Chondrocyte (in vitro differentiated cells): ENCODE measurements around the gene MYBPH. TPM values are rescaled to one million over a fixed set of nuclear protein-coding genes. Genes with fewer than 3 reads are reported as not detected.
A peak's percentile ranks its signal among the peaks of the same experiment; 100 is the strongest.

Experiments used
- DNase-seq: peaks from one replicate; pipeline ENCODE4 v3.0.0; 2021; ENCODE audit warnings: mixed read lengths, low spot score
- H3K27ac Mint-ChIP-seq: one replicate; pipeline ENCODE4 v1.8.0; 2021; ENCODE audit warnings: mild to moderate bottlenecking, moderate library complexity, mixed read lengths; ENCODE audit not compliant: unreplicated experiment
- H3K27me3 Mint-ChIP-seq: 2 replicates; pipeline ENCODE4 v1.8.0; 2021; ENCODE audit warnings: low read depth, mixed read lengths
- H3K36me3 Mint-ChIP-seq: 2 replicates; pipeline ENCODE4 v1.8.0; 2021; ENCODE audit warnings: low read depth, mixed read lengths
- H3K4me1 Mint-ChIP-seq: 2 replicates; pipeline ENCODE4 v1.8.0; 2021; ENCODE audit warnings: low read depth, mild to moderate bottlenecking, mixed read lengths
- H3K4me3 Mint-ChIP-seq: one replicate; pipeline ENCODE4 v1.8.0; 2021; ENCODE audit warnings: mild to moderate bottlenecking, moderate library complexity, mixed read lengths; ENCODE audit not compliant: unreplicated experiment
- H3K9me3 Mint-ChIP-seq: 2 replicates; pipeline ENCODE4 v1.8.0; 2021; ENCODE audit warnings: low read depth, mixed read lengths
- CTCF ChIP-seq: fragments of 200-600 bp; sonication (generic); IDR thresholded peaks from 2 replicates; pipeline ENCODE4 v1.5.0; 2021; ENCODE audit warnings: antibody characterized with exemption, mild to moderate bottlenecking, moderate library complexity
- total RNA-seq: library from RNA; stranded (reverse); gene quantifications from 3 replicates; pipeline ENCODE4 v1.2.1, GENCODE V29; 2021

Gene MYBPH
- total RNA-seq, 1 donor from 2014 or later, result not detected

DNA sequence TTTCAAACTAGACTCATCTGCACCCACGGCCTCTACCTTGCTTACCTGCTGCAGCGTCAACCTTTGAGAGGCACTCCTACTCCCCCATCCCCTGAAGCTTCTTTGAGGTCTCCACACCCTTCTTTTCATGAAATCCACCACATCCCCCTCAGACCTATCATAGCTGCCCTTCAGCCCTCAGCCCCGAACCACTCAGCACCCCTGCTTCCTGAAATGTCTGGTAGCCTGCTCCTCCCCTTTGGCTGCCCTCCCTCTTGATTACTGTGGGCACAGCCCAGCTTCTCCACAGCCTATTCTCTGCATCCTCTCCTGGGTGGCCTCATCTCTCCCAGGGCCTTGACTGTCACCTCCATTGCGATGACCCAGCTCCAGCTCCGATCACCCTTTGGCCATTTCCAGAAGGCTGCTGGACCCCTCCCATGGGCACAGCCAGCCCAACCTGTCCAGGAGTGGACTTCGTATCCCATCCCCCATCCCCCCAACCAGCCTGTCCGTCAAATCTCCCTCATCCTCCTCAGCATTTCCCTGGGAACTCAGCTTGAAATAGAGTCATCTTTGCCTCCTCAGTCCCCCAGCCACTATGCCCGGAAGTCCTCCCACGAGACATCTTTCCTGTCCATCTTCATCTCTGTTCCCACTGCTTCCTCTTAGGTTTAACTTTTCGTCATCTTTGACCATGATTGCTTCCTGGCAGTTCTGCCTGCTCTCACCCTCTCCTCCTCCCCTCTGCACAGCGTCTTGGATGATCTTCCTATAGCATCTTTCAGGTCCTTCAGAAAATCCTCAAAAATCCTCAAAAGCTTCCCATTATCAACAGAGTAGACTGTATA is 54.2 kb downstream of the MYBPH start:
- TF ChIP-seq CTCF, result no peak
- peak; percentile 64 for DNase-seq
- H3K4me3 Mint-ChIP-seq, result no peak overlapping the region
- H3K27ac Mint-ChIP-seq, result no peak overlapping the region
- no peaks in the 10 kb centered on the region for H3K9me3 Mint-ChIP-seq
- peaks cover 10% of the 10 kb centered on the region for H3K4me1 Mint-ChIP-seq
- H3K36me3 Mint-ChIP-seq, result no peaks in the 10 kb centered on the region
- H3K27me3 Mint-ChIP-seq, result peaks cover 77% of the 10 kb centered on the region

- peaks cover 6% of the 10 kb centered on the region for H3K4me1 Mint-ChIP-seq
- peaks cover 86% of the 10 kb centered on the region for H3K27me3 Mint-ChIP-seq
- TF ChIP-seq CTCF, result no peak
- H3K9me3 Mint-ChIP-seq, result no peaks in the 10 kb centered on the region
- DNase-seq, result peak; percentile 68
- no peaks in the 10 kb centered on the region for H3K36me3 Mint-ChIP-seq
- H3K27ac Mint-ChIP-seq, result no peak overlapping the region
- H3K4me3 Mint-ChIP-seq, result no peak overlapping the region
Observed at GRCh38 chr1:203120325-203121153, 55.1 kb downstream of the MYBPH start.

Other genes starting within 250 kb of the MYBPH start
- 22.5 to 24.5 TPM (median 24.0 TPM) in 3 replicates for gene KLHL12, start 248.6 kb downstream of the MYBPH start, total RNA-seq
- 69.3 to 73.9 TPM (median 73.7 TPM) in 3 replicates for gene ADIPOR1, start 217.5 kb downstream of the MYBPH start, total RNA-seq
- 45.6 to 48.9 TPM (median 46.0 TPM) in 3 replicates for gene CYB5R1, start 208.6 kb downstream of the MYBPH start, total RNA-seq
- 51.4 to 59.1 TPM (median 55.5 TPM) in 3 replicates for gene TMEM183A, start 168.5 kb downstream of the MYBPH start, total RNA-seq
- gene PPFIA4, start 149.3 kb downstream of the MYBPH start, total RNA-seq, result 6.0 to 16.3 TPM (median 14.7 TPM) in 3 replicates
- not detected in 3 replicates for gene MYOG, start 89.8 kb downstream of the MYBPH start, total RNA-seq
- 0.24 to 2.1 TPM (median 1.7 TPM) in 3 replicates for gene ADORA1, start 48.1 kb downstream of the MYBPH start, total RNA-seq
- not detected in 3 replicates for gene CHI3L1, start 10.9 kb upstream of the MYBPH start, total RNA-seq
- gene CHIT1, start 53.8 kb upstream of the MYBPH start, total RNA-seq, result not detected in 3 replicates
- 33.2 to 41.3 TPM (median 39.9 TPM) in 3 replicates for gene BTG2, start 129.7 kb upstream of the MYBPH start, total RNA-seq
- 0.47 to 0.92 TPM (median 0.85 TPM) in 3 replicates for gene FMOD, start 175.3 kb upstream of the MYBPH start, total RNA-seq